Nephron (organoid): ENCODE measurements around the gene ANKRD34B.

Source experiments
- H3K27ac Mint-ChIP-seq, 3 experiments: 2 replicates each; pipeline ENCODE4 v1.8.0; 2020; ENCODE audit warnings: mixed read lengths in 3 of 3, mild to moderate bottlenecking in 2 of 3, moderate library complexity in 1 of 3
- H3K27me3 Mint-ChIP-seq: 2 replicates; pipeline ENCODE4 v1.8.0; 2021; ENCODE audit warnings: low read depth, mild to moderate bottlenecking, moderate library complexity, mixed read lengths
- H3K36me3 Mint-ChIP-seq: 2 replicates; pipeline ENCODE4 v1.8.0; 2020; ENCODE audit warnings: low read depth, mixed read lengths
- H3K4me1 Mint-ChIP-seq: 2 replicates; pipeline ENCODE4 v1.8.0; 2020; ENCODE audit warnings: mixed read lengths
- H3K4me3 Mint-ChIP-seq, 3 experiments: 2 replicates each; pipeline ENCODE4 v1.8.0; 2020; ENCODE audit warnings: mild to moderate bottlenecking in 3 of 3, mixed read lengths in 3 of 3, moderate library complexity in 2 of 3
- H3K9me3 Mint-ChIP-seq: 2 replicates; pipeline ENCODE4 v1.8.0; 2020; ENCODE audit warnings: mixed read lengths
- CTCF ChIP-seq, 3 experiments: fragments of 200-600 bp; sonication (generic); IDR thresholded peaks; one replicate each; pipeline ENCODE4 v1.5.0; 2021; ENCODE audit warnings: antibody characterized with exemption in 3 of 3; ENCODE audit not compliant: unreplicated experiment in 3 of 3

The ANKRD34B gene

GRCh38 chr5:80566711-80567259 is 3.3 kb downstream of the ANKRD34B start:
- H3K27ac Mint-ChIP-seq = no peak overlapping the region
- H3K36me3 Mint-ChIP-seq = no peaks in the 10 kb centered on the region
- H3K9me3 Mint-ChIP-seq = peaks cover 4% of the 10 kb centered on the region
- H3K4me1 Mint-ChIP-seq = no peaks in the 10 kb centered on the region
- peaks cover 82% of the 10 kb centered on the region for H3K27me3 Mint-ChIP-seq
- H3K4me3 Mint-ChIP-seq = no peak overlapping the region
- TF ChIP-seq CTCF (IDR thresholded peaks at IDR 0.05; ENCODE audit: unreplicated experiment in 3 of 3) = no peak

- H3K4me3 Mint-ChIP-seq = no peak overlapping the region
- TF ChIP-seq CTCF (IDR thresholded peaks at IDR 0.05; ENCODE audit: unreplicated experiment in 3 of 3) = no peak
- no peaks in the 10 kb centered on the region for H3K36me3 Mint-ChIP-seq
- no peak overlapping the region for H3K27ac Mint-ChIP-seq
- H3K4me1 Mint-ChIP-seq = no peaks in the 10 kb centered on the region
- peaks cover 73% of the 10 kb centered on the region for H3K27me3 Mint-ChIP-seq
- H3K9me3 Mint-ChIP-seq = no peaks in the 10 kb centered on the region
Observed at GRCh38 chr5:80565330-80565729, 4.8 kb downstream of the ANKRD34B start.

GRCh38 chr5:80559244-80559643 is 10.8 kb downstream of the ANKRD34B start:
- TF ChIP-seq CTCF (IDR thresholded peaks at IDR 0.05; ENCODE audit: unreplicated experiment in 3 of 3) = no peak
- H3K4me3 Mint-ChIP-seq = no peak overlapping the region
- no peaks in the 10 kb centered on the region for H3K4me1 Mint-ChIP-seq
- no peaks in the 10 kb centered on the region for H3K36me3 Mint-ChIP-seq
- no peaks in the 10 kb centered on the region for H3K9me3 Mint-ChIP-seq
- H3K27me3 Mint-ChIP-seq = peaks cover 45% of the 10 kb centered on the region
- no peak overlapping the region for H3K27ac Mint-ChIP-seq

- Mint-ChIP-seq H3K4me1 (no peaks in the 10 kb centered on the region), H3K27me3 (peaks cover 32% of the 10 kb centered on the region), H3K27ac (no peak overlapping the region), H3K36me3 (no peaks in the 10 kb centered on the region), H3K4me3 (no peak overlapping the region), H3K9me3 (no peaks in the 10 kb centered on the region)
- no peak for TF ChIP-seq CTCF (IDR thresholded peaks at IDR 0.05; ENCODE audit: unreplicated experiment in 3 of 3)
Observed at GRCh38 chr5:80555099-80555498, 15.0 kb downstream of the ANKRD34B start.

GRCh38 chr5:80554646-80555045 is 15.4 kb downstream of the ANKRD34B start:
- H3K9me3 Mint-ChIP-seq = no peaks in the 10 kb centered on the region
- TF ChIP-seq CTCF (IDR thresholded peaks at IDR 0.05; ENCODE audit: unreplicated experiment in 3 of 3) = no peak
- H3K27ac Mint-ChIP-seq = no peak overlapping the region
- H3K36me3 Mint-ChIP-seq = no peaks in the 10 kb centered on the region
- no peak overlapping the region for H3K4me3 Mint-ChIP-seq
- no peaks in the 10 kb centered on the region for H3K4me1 Mint-ChIP-seq
- peaks cover 30% of the 10 kb centered on the region for H3K27me3 Mint-ChIP-seq

- no peaks in the 10 kb centered on the region for H3K36me3 Mint-ChIP-seq
- no peaks in the 10 kb centered on the region for H3K27me3 Mint-ChIP-seq
- no peaks in the 10 kb centered on the region for H3K4me1 Mint-ChIP-seq
- no peak overlapping the region for H3K27ac Mint-ChIP-seq
- TF ChIP-seq CTCF (IDR thresholded peaks at IDR 0.05; ENCODE audit: unreplicated experiment in 3 of 3) = no peak
- no peak overlapping the region for H3K4me3 Mint-ChIP-seq
- no peaks in the 10 kb centered on the region for H3K9me3 Mint-ChIP-seq
Observed at GRCh38 chr5:80541392-80541791, 28.7 kb downstream of the ANKRD34B start.
